SK-N-SH treated with all-trans-retinoic acid at 6 μM for 48 hours (cell line): ENCODE measurements around the gene KAZALD1.

Experiments
- ATAC-seq: fragments of 200-7000 bp; cut with Tn5 transposase; 3 replicates; pipeline ENCODE4 v1.9.1; 2020; ENCODE audit warnings: mild to moderate bottlenecking, moderate library complexity
- BACH2 ChIP-seq: fragments of 250-450 bp; sonication (Bioruptor Pico); IDR thresholded peaks from 2 replicates; pipeline ENCODE4 v1.9.0; 2021; ENCODE audit warnings: mild to moderate bottlenecking, borderline replicate concordance
- CREB5 ChIP-seq: fragments of 250-450 bp; sonication (Bioruptor Pico); IDR thresholded peaks from 2 replicates; pipeline ENCODE4 v1.5.1; 2020; ENCODE audit warnings: low read depth, mild to moderate bottlenecking, moderate library complexity
- CSDC2 ChIP-seq: fragments of 250-450 bp; sonication (Bioruptor Pico); IDR thresholded peaks from 2 replicates; pipeline ENCODE4 v1.5.0; 2020; ENCODE audit warnings: mild to moderate bottlenecking, moderate library complexity
- ESRRG ChIP-seq: fragments of 250-450 bp; sonication (Bioruptor Pico); IDR thresholded peaks from 2 replicates; pipeline ENCODE4 v1.6.1; 2021; ENCODE audit warnings: mild to moderate bottlenecking
- GLIS3 ChIP-seq: fragments of 250-450 bp; sonication (Bioruptor Pico); IDR thresholded peaks from 2 replicates; pipeline ENCODE4 v1.5.0; 2020; ENCODE audit warnings: mild to moderate bottlenecking, moderate library complexity
- OSR1 ChIP-seq: fragments of 250-450 bp; sonication (Bioruptor Pico); IDR thresholded peaks from 2 replicates; pipeline ENCODE4 v1.8.0; 2022; ENCODE audit warnings: moderate library complexity, mild to moderate bottlenecking, inconsistent platforms
- PPARA ChIP-seq: fragments of 250-450 bp; sonication (Bioruptor Pico); IDR thresholded peaks from 2 replicates; pipeline ENCODE4 v1.5.0; 2020; ENCODE audit warnings: mild to moderate bottlenecking, borderline replicate concordance
- RARB ChIP-seq: fragments of 250-450 bp; sonication (Bioruptor Pico); IDR thresholded peaks from 2 replicates; pipeline ENCODE4 v1.8.0; 2021; ENCODE audit warnings: mild to moderate bottlenecking, moderate library complexity
- TOX ChIP-seq: fragments of 250-450 bp; sonication (Bioruptor Pico); IDR thresholded peaks from 2 replicates; pipeline ENCODE4 v1.8.0; 2021; ENCODE audit warnings: mild to moderate bottlenecking, moderate library complexity, borderline replicate concordance
- TSHZ2 ChIP-seq: fragments of 250-450 bp; sonication (Bioruptor Pico); IDR thresholded peaks from 2 replicates; pipeline ENCODE4 v1.5.0; 2020; ENCODE audit warnings: mild to moderate bottlenecking, moderate library complexity
- ZC3H10 ChIP-seq: fragments of 250-450 bp; sonication (Bioruptor Pico); IDR thresholded peaks from 2 replicates; pipeline ENCODE4 v1.5.1; 2021; ENCODE audit warnings: mild to moderate bottlenecking, moderate library complexity
- ZFP3 ChIP-seq: fragments of 250-450 bp; sonication (Bioruptor Pico); IDR thresholded peaks from 2 replicates; pipeline ENCODE4 v1.5.0; 2020; ENCODE audit warnings: mild to moderate bottlenecking, moderate library complexity
- ZNF565 ChIP-seq: fragments of 450-650 bp; formaldehyde crosslinking; conservative IDR thresholded peaks from 2 replicates; pipeline ENCODE4 v1.5.0; 2020; ENCODE audit warnings: low read depth, mild to moderate bottlenecking, moderate library complexity
- ZNF70 ChIP-seq: fragments of 450-650 bp; formaldehyde crosslinking; IDR thresholded peaks from 2 replicates; pipeline ENCODE4 v1.5.0; 2020; ENCODE audit warnings: mild to moderate bottlenecking, moderate library complexity
- ZNF8 ChIP-seq: fragments of 450-650 bp; formaldehyde crosslinking; IDR thresholded peaks from 2 replicates; pipeline ENCODE4 v1.5.0; 2020; ENCODE audit warnings: mild to moderate bottlenecking, moderate library complexity

The KAZALD1 gene

DNA sequence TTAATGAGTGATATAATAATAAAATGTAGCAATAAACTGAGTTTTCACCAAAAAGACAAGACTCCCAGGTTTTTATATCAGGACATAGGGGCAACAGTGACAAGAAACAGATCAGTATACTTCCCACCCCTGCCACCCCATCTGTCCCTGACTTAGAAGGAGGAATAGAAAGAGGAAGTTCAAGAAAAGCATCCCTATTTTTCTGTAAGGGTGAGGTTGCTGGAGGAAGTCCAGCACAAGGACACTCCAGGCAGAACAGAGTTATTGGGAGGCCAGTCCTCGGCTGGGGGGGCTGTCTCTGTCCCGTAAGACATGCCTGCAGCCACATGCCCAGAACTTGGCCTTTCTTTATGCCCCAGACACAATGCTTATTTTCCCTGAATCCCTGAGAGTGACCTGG, 52.9 kb downstream of the KAZALD1 start:
- ATAC-seq, result no peak
- TF ChIP-seq TOX (CRISPR knock-in tag), result no peak
- TF ChIP-seq OSR1, result no peak
- no peak for TF ChIP-seq CSDC2 (CRISPR knock-in tag)
- TF ChIP-seq BACH2 (CRISPR knock-in tag), result no peak
- TF ChIP-seq TSHZ2 (CRISPR knock-in tag), result no peak
- no peak for TF ChIP-seq ESRRG (CRISPR knock-in tag)
- no peak for TF ChIP-seq ZNF565 (CRISPR knock-in tag)
- TF ChIP-seq ZNF8 (CRISPR knock-in tag), result no peak
- no peak for TF ChIP-seq GLIS3 (CRISPR knock-in tag)
- no peak for TF ChIP-seq PPARA (CRISPR knock-in tag)
- no peak for TF ChIP-seq ZFP3 (CRISPR knock-in tag)
- no peak for TF ChIP-seq CREB5 (CRISPR knock-in tag)
- no peak for TF ChIP-seq ZNF70
- no peak for TF ChIP-seq RARB (CRISPR knock-in tag)
- TF ChIP-seq ZC3H10 (CRISPR knock-in tag), result no peak
